LNCaP clone FGC (cell line): ENCODE measurements around the gene KCNE4.

Experiments used
- DNase-seq: peaks from one replicate; pipeline ENCODE4 v3.0.0-alpha.2; 2011; ENCODE audit warnings: low read depth
- H3K4me3 ChIP-seq: 2 replicates; pipeline ENCODE4 v1.5.1; 2011; ENCODE audit warnings: mild to moderate bottlenecking, low read depth, low read length, control low read depth
- CTCF ChIP-seq: IDR thresholded peaks from 2 replicates; pipeline ENCODE4 v1.5.1; 2012; ENCODE audit warnings: mild to moderate bottlenecking; ENCODE audit not compliant: control insufficient read depth, insufficient read depth; ENCODE audit errors: extremely low read depth

The KCNE4 gene

GRCh38 chr2:223029287-223029686, 22.7 kb upstream of the KCNE4 start:
- H3K4me3 ChIP-seq = no peak overlapping the region
- DNase-seq = no peak
- TF ChIP-seq CTCF = no peak

- no peak for DNase-seq
- H3K4me3 ChIP-seq = no peak overlapping the region
- TF ChIP-seq CTCF = no peak
These were observed 19.5 kb upstream of the KCNE4 start for GRCh38 chr2:223032187-223033142.

GRCh38 chr2:223034221-223034975, 17.6 kb upstream of the KCNE4 start:
- H3K4me3 ChIP-seq = no peak overlapping the region
- DNase-seq = no peak
- no peak for TF ChIP-seq CTCF

GRCh38 chr2:223036790-223037444, 15.1 kb upstream of the KCNE4 start:
- TF ChIP-seq CTCF = no peak
- H3K4me3 ChIP-seq = no peak overlapping the region
- no peak for DNase-seq

GRCh38 chr2:223037445-223037800, 14.6 kb upstream of the KCNE4 start:
- TF ChIP-seq CTCF = no peak
- DNase-seq = no peak
- no peak overlapping the region for H3K4me3 ChIP-seq

GRCh38 chr2:223039618-223040017, 12.4 kb upstream of the KCNE4 start:
- no peak for DNase-seq
- H3K4me3 ChIP-seq = no peak overlapping the region
- no peak for TF ChIP-seq CTCF
